GM10248 (cell line): ENCODE measurements around the gene GRK3.
"Not testable (repeated sequence)": the region's sequence is repeated elsewhere in the genome, so short reads cannot be mapped to it uniquely, and the experiment has no call there.

Experiments
- CTCF ChIA-PET: fragments of 300-600 bp; sonication (Branson Sonifier 250); formaldehyde crosslinking; extraction: SDS; loops from one replicate; lab custom pipeline; 2021; ENCODE audit warnings: antibody characterized with exemption; lab: Yijun Ruan, JAX
- POLR2A ChIA-PET: fragments of 350-650 bp; sonication (Branson Sonifier 250); formaldehyde crosslinking; extraction: SDS; loops from one replicate; lab custom pipeline; 2020; ENCODE audit warnings: antibody characterized with exemption; lab: Yijun Ruan, JAX
- DNase-seq: peaks from one replicate; pipeline ENCODE4 v3.0.0; 2012; ENCODE audit errors: extremely low spot score
- TF ChIP-seq, protein P1 (sequence below): IDR thresholded peaks from 2 replicates; pipeline ENCODE4 v1.5.1; 2012; ENCODE audit warnings: mild to moderate bottlenecking, low read depth; ENCODE audit errors: extremely low read depth, missing control alignments, control extremely low read depth

GRK3 gene

GRCh38 chr22:25582946-25583345, 18.5 kb downstream of the GRK3 start:
- TF ChIP-seq, protein P1, sequence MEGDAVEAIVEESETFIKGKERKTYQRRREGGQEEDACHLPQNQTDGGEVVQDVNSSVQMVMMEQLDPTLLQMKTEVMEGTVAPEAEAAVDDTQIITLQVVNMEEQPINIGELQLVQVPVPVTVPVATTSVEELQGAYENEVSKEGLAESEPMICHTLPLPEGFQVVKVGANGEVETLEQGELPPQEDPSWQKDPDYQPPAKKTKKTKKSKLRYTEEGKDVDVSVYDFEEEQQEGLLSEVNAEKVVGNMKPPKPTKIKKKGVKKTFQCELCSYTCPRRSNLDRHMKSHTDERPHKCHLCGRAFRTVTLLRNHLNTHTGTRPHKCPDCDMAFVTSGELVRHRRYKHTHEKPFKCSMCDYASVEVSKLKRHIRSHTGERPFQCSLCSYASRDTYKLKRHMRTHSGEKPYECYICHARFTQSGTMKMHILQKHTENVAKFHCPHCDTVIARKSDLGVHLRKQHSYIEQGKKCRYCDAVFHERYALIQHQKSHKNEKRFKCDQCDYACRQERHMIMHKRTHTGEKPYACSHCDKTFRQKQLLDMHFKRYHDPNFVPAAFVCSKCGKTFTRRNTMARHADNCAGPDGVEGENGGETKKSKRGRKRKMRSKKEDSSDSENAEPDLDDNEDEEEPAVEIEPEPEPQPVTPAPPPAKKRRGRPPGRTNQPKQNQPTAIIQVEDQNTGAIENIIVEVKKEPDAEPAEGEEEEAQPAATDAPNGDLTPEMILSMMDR = no peak
- ChIA-PET CTCF (interaction anchor here (1.6 kb wide), 1 partner anchor 10 kb away, joined by 5 read pairs; no protein-coding TSS in a partner anchor), POLR2A (interaction anchor here (0.7 kb wide), 1 partner anchor 108 kb away, joined by 5 read pairs; no protein-coding TSS in a partner anchor)
- DNase-seq = no peak

- CTCF ChIA-PET, DNase-seq, POLR2A ChIA-PET: not testable (repeated sequence)
Observed at GRCh38 chr22:25584993-25585392, 20.5 kb downstream of the GRK3 start.

- CTCF ChIA-PET, DNase-seq, POLR2A ChIA-PET: not testable (repeated sequence)
Observed at GRCh38 chr22:25589664-25590063, 25.2 kb downstream of the GRK3 start.

GRCh38 chr22:25593323-25593722, 28.8 kb downstream of the GRK3 start:
- DNase-seq, CTCF ChIA-PET, POLR2A ChIA-PET: not testable (repeated sequence)

DNA sequence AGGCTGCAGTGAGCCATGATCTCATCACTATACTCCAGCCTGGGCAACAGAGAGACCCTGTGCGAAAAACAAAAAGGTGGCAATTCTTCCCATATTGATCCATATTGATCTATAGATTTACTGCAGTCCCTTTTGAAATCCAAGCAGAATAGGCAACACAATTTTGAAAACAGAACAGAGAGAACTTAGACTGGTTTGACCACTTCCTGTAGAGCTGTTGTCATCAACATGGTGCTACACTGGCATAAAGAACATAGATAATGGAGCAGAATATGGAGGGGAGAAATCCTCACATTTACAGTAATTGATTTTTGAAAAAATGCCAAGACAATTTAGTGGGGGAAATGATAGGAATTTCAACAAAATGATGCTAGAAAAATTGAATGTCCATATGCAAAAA, 34.1 kb downstream of the GRK3 start:
- TF ChIP-seq, protein P1 = no peak
- POLR2A ChIA-PET = no interaction called here
- CTCF ChIA-PET = no interaction called here
- DNase-seq = no peak

- no peak for DNase-seq
- CTCF ChIA-PET = interaction anchor here (1.1 to 1.5 kb wide), 2 partner anchors 29 to 35 kb away, joined by 3 read pairs; no protein-coding TSS in a partner anchor
- TF ChIP-seq, protein P1 = no peak
- POLR2A ChIA-PET = no interaction called here
Observed at GRCh38 chr22:25602445-25602844, 38.0 kb downstream of the GRK3 start.

GRCh38 chr22:25602916-25603315, 38.4 kb downstream of the GRK3 start:
- ChIA-PET CTCF (interaction anchor here (1.1 to 1.5 kb wide), 2 partner anchors 29 to 34 kb away, joined by 3 read pairs; no protein-coding TSS in a partner anchor), POLR2A (no interaction called here)
- TF ChIP-seq, protein P1 = no peak
- DNase-seq = no peak

DNA sequence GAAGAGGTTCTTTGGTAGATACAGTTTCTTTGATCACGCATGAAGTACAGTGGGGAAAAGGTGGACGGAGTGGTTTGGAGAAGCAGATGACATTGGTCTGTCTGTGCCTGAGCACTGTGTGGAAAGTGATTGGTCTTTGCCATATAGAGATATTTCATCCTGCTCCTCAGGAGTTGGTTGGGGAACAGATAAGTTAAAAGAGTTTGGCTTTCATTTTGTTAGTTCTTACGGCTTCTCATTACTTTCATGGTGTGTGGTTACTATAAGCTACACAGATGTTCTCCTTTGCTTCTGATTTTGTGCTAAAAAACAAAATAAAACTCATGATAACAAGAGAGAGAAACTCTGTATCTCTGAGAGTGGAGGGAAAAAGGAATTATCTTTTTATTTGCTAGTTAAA, 40.7 kb downstream of the GRK3 start:
- CTCF ChIA-PET = not testable (repeated sequence)

DNA sequence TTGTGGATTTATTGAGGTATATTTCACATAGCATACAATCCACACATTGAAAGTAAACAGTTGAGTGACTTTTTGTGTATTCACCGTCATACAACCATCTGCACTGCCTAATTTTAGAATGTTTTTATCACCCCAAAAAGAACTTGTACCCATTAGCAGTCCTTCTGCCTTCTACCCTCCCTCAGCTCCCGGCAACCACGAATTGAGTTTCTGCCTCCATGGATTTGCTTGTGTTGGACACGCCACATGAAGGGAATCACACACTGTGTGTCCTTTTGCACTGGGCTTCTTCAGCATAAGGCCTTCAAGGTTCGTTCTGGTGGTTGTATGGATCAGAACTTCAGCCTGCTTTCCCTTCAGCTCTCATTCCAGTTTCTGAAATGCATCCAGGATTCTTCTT, 41.1 kb downstream of the GRK3 start:
- POLR2A ChIA-PET, DNase-seq, CTCF ChIA-PET: not testable (repeated sequence)

More for the DNA sequence above, 40.7 kb downstream of the GRK3 start:
- POLR2A ChIA-PET, DNase-seq: not testable (repeated sequence)

GRCh38 chr22:25611284-25611683, 46.8 kb downstream of the GRK3 start:
- POLR2A ChIA-PET, DNase-seq, CTCF ChIA-PET: not testable (repeated sequence)

DNA sequence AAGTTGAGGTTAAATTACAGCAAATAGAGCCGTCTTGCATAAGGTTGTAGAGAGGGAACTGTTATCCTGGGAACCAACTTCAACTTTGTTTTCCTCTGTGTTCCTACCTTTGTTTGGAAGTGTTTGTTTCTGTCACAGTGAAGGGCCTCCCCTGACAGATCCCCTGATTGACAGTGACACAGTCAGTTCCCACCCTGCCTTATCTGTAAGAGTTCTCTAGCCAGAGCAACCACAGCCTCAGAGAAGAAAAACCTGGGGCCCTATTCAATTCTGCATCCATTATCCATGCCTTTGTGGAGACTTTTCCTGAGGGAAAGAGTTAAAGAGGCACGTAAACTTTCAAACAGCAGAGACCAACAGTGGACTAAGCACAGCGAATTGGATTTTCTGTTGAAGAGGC, 48.7 kb downstream of the GRK3 start:
- DNase-seq, POLR2A ChIA-PET, CTCF ChIA-PET: not testable (repeated sequence)

- DNase-seq, POLR2A ChIA-PET, CTCF ChIA-PET: not testable (repeated sequence)
Observed at GRCh38 chr22:25613558-25613957, 49.1 kb downstream of the GRK3 start.

DNA sequence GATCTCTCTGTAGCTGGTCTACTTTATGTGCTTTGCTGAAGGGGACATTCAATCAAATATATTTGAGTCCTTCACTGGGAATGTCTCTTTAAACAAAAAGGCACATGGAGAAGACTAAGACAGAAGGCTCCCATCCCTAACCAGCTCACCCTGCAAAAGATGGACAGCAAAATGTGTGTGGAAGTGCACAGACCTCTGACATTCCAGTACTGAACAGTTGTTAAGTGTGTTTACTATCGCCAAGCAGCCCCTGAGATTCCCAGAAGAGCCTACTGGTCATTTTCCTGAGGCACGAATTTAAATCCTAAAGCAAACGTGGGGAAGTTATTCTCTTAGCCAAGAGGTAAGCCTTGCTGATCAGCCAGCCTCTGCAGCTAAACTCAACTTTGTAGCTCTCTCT, 50.3 kb downstream of the GRK3 start:
- POLR2A ChIA-PET, DNase-seq: not testable (repeated sequence)
- CTCF ChIA-PET = interaction anchor here (1.0 to 1.5 kb wide), 2 partner anchors 28 to 51 kb away, joined by 3 to 4 read pairs; no protein-coding TSS in a partner anchor
